ENCODE measurements around the gene CCDC13.

CCDC13 gene

GRCh38 chr3:42796332-42796885, 23.4 kb upstream of the CCDC13 start:
- DNase-seq (ENCODE audit: low read depth in 3 of 3): no peak

- DNase-seq (ENCODE audit: low read depth in 3 of 3): no peak
Observed at GRCh38 chr3:42795621-42796181, 22.6 kb upstream of the CCDC13 start.

- DNase-seq (ENCODE audit: low read depth in 3 of 3): no peak
Observed at GRCh38 chr3:42790714-42791229, 17.7 kb upstream of the CCDC13 start.

- no peak for DNase-seq (ENCODE audit: low read depth in 3 of 3)
Observed at GRCh38 chr3:42786631-42787030, 13.6 kb upstream of the CCDC13 start.

GRCh38 chr3:42786212-42786611, 13.2 kb upstream of the CCDC13 start:
- no peak for DNase-seq (ENCODE audit: low read depth in 3 of 3)

- peak in 1 of 3 experiments; percentile 7 for DNase-seq (ENCODE audit: low read depth in 3 of 3)
Observed at GRCh38 chr3:42780892-42781700, 8.0 kb upstream of the CCDC13 start.

GRCh38 chr3:42780398-42780797, 7.3 kb upstream of the CCDC13 start:
- DNase-seq (ENCODE audit: low read depth in 3 of 3): no peak

GRCh38 chr3:42778644-42779043, 5.6 kb upstream of the CCDC13 start:
- DNase-seq (ENCODE audit: low read depth in 3 of 3): no peak

GRCh38 chr3:42773409-42773751, 327 bp upstream of the CCDC13 start:
- DNase-seq (ENCODE audit: low read depth in 3 of 3): no peak

- no peak for DNase-seq (ENCODE audit: low read depth in 3 of 3)
Observed at GRCh38 chr3:42771271-42771670, 1.8 kb downstream of the CCDC13 start.

- DNase-seq (ENCODE audit: low read depth in 3 of 3): no peak
Observed at GRCh38 chr3:42769477-42770131, 3.4 kb downstream of the CCDC13 start.

GRCh38 chr3:42764561-42765295, 8.3 kb downstream of the CCDC13 start:
- no peak for DNase-seq (ENCODE audit: low read depth in 3 of 3)

- no peak for DNase-seq (ENCODE audit: low read depth in 3 of 3)
Observed at GRCh38 chr3:42764115-42764514, 8.9 kb downstream of the CCDC13 start.

- no peak for DNase-seq (ENCODE audit: low read depth in 3 of 3)
Observed at GRCh38 chr3:42763021-42763420, 10.0 kb downstream of the CCDC13 start.

GRCh38 chr3:42762046-42762724, 10.9 kb downstream of the CCDC13 start:
- DNase-seq (ENCODE audit: low read depth in 3 of 3): no peak

- no peak for DNase-seq (ENCODE audit: low read depth in 3 of 3)
Observed at GRCh38 chr3:42758126-42758525, 14.9 kb downstream of the CCDC13 start.

- no peak for DNase-seq (ENCODE audit: low read depth in 3 of 3)
Observed at GRCh38 chr3:42756681-42757213, 16.3 kb downstream of the CCDC13 start.

GRCh38 chr3:42755681-42756578, 17.1 kb downstream of the CCDC13 start:
- peak in 1 of 3 experiments; percentile 4 for DNase-seq (ENCODE audit: low read depth in 3 of 3)

GRCh38 chr3:42753757-42754156, 19.3 kb downstream of the CCDC13 start:
- DNase-seq (ENCODE audit: low read depth in 3 of 3): no peak

- no peak for DNase-seq (ENCODE audit: low read depth in 3 of 3)
Observed at GRCh38 chr3:42752961-42753360, 20.1 kb downstream of the CCDC13 start.

Measured in stimulated activated CD4-positive, alpha-beta T cell treated with anti-CD3 and anti-CD28 coated beads, TNF-alpha, amount 100 ng/mL, for 24 hours (primary cell).